Suprapubic skin (tissue), 4 donors: ENCODE results near the gene SCN4A. TPM values are rescaled to one million over a fixed set of nuclear protein-coding genes. Genes with fewer than 3 reads are reported as not detected.

Experiments
- total RNA-seq, 4 donors: library from RNA; depleted of rRNA; stranded (reverse); fragments of >200 nt; gene quantifications; one replicate each; pipeline ENCODE4 v1.1.0, GENCODE V29; 2016

The SCN4A gene
- total RNA-seq, 4 donors from 2014 or later = 0.45 to 4.5 (median 1.6) TPM

Other genes with a start within 250 kb of the SCN4A start
- gene STRADA, start 231.1 kb downstream of the SCN4A start, total RNA-seq = 10 to 100 TPM; 17.0 to 52.2 (median 27.4) TPM
- gene CCDC47, start 199.3 kb downstream of the SCN4A start, total RNA-seq = 10 to 100 TPM; 48.1 to 70.0 (median 62.9) TPM
- gene DDX42, start 198.7 kb downstream of the SCN4A start, total RNA-seq = 100 to 1,000 TPM in 2 of 4 donors, 10 to 100 TPM in 2; 56.9 to 222 (median 84.9) TPM
- gene PSMC5, start 145.5 kb downstream of the SCN4A start, total RNA-seq = 100 to 1,000 TPM; 105 to 144 (median 118) TPM
- 10 to 100 TPM; 46.4 to 54.7 (median 48.4) TPM for gene FTSJ3, start 145.3 kb downstream of the SCN4A start, total RNA-seq
- gene SMARCD2, start 130.2 kb downstream of the SCN4A start, total RNA-seq = 100 to 1,000 TPM; 234 to 337 (median 309) TPM
- not detected for gene CSH2, start 99.2 kb downstream of the SCN4A start, total RNA-seq
- gene GH2, start 91.0 kb downstream of the SCN4A start, total RNA-seq = not detected
- not detected for gene CSH1, start 76.3 kb downstream of the SCN4A start, total RNA-seq
- not detected for gene CSHL1, start 61.7 kb downstream of the SCN4A start, total RNA-seq
- not detected for gene GH1, start 54.1 kb downstream of the SCN4A start, total RNA-seq
- gene CD79B, start 40.6 kb downstream of the SCN4A start, total RNA-seq = 1 to 10 TPM; 1.5 to 7.9 (median 2.2) TPM
- gene PRR29, start 25.4 kb upstream of the SCN4A start, total RNA-seq = under 1 TPM in 1 of 4 donors, not detected in 3; 0.30 TPM
- 10 to 100 TPM in 2 of 4 donors, 1 to 10 TPM in 2; 8.4 to 32.5 (median 14.9) TPM for gene ICAM2, start 47.7 kb upstream of the SCN4A start, total RNA-seq
- 10 to 100 TPM; 21.2 to 41.1 (median 35.1) TPM for gene ERN1, start 157.2 kb upstream of the SCN4A start, total RNA-seq